ENCODE results near the gene DEF6. TPM values are rescaled to one million over a fixed set of nuclear protein-coding genes. Genes with fewer than 3 reads are reported as not detected.

The DEF6 gene
- total RNA-seq, 4 donors from 2014 or later = 0.78 to 4.6 (median 4.3) TPM

- no peak for ATAC-seq
- Histone ChIP-seq H3K9me3 (no peaks in the 10 kb centered on the region), H3K27me3 (no peaks in the 10 kb centered on the region), H3K4me1 (peaks cover 0 to 42% (median 8%) of the 10 kb centered on the region in 3 donors), H3K4me3 (peak overlapping the region in 1 of 2 donors; percentile 84), H3K36me3 (peaks cover 0 to 36% of the 10 kb centered on the region in 2 donors), H3K27ac (peak overlapping the region in 3 of 4 donors; percentile 91 to 95 (median 93))
- TF ChIP-seq POLR2AphosphoS5 (IDR thresholded peaks at IDR 0.05) (no peak), EP300 (IDR thresholded peaks at IDR 0.05) (no peak), POLR2A (IDR thresholded peaks at IDR 0.05) (no peak), CTCF (IDR thresholded peaks at IDR 0.05) (no peak)
- WGBS, 2 donors (ENCODE audit: low coverage in 1 of 2) = 52 to 62% methylated on average over 3 to 6 of the region's 6 CpGs
Measured at GRCh38 chr6:35343835-35344550, 46.4 kb downstream of the DEF6 start.

- WGBS, 2 donors (ENCODE audit: low coverage in 1 of 2) = 97% methylated on average over 3 of the region's 4 CpGs; no CpG with 5 or more reads in 1 of the 2 donors
- Histone ChIP-seq H3K4me3 (no peak overlapping the region), H3K27ac (no peak overlapping the region), H3K4me1 (peaks cover 0 to 14% (median 0%) of the 10 kb centered on the region in 3 donors), H3K27me3 (no peaks in the 10 kb centered on the region), H3K36me3 (peaks cover 0 to 90% of the 10 kb centered on the region in 2 donors), H3K9me3 (no peaks in the 10 kb centered on the region)
- ATAC-seq = no peak
- TF ChIP-seq POLR2A (IDR thresholded peaks at IDR 0.05) = no peak
- TF ChIP-seq CTCF (IDR thresholded peaks at IDR 0.05) = no peak
- no peak for TF ChIP-seq EP300 (IDR thresholded peaks at IDR 0.05)
- no peak for TF ChIP-seq POLR2AphosphoS5 (IDR thresholded peaks at IDR 0.05)
Measured at GRCh38 chr6:35351422-35351821, 53.8 kb downstream of the DEF6 start.

- no peaks in the 10 kb centered on the region for H3K27me3 ChIP-seq
- no peak overlapping the region for H3K4me3 ChIP-seq
- H3K27ac ChIP-seq = no peak overlapping the region
- ATAC-seq = no peak
- peaks cover 0 to 85% of the 10 kb centered on the region in 2 donors for H3K36me3 ChIP-seq
- WGBS, 2 donors (ENCODE audit: low coverage in 1 of 2) = 96 to 100% methylated on average over 2 of the region's 2 CpGs
- TF ChIP-seq POLR2AphosphoS5 (IDR thresholded peaks at IDR 0.05) (no peak), POLR2A (IDR thresholded peaks at IDR 0.05) (no peak), EP300 (IDR thresholded peaks at IDR 0.05) (no peak), CTCF (IDR thresholded peaks at IDR 0.05) (no peak)
- no peaks in the 10 kb centered on the region for H3K9me3 ChIP-seq
- H3K4me1 ChIP-seq = peaks cover 0 to 17% (median 0%) of the 10 kb centered on the region in 3 donors
Measured at GRCh38 chr6:35352735-35353134, 55.1 kb downstream of the DEF6 start.

GRCh38 chr6:35354361-35355135 is 56.9 kb downstream of the DEF6 start:
- H3K9me3 ChIP-seq = no peaks in the 10 kb centered on the region
- no peak overlapping the region for H3K4me3 ChIP-seq
- WGBS, 2 donors (ENCODE audit: low coverage in 1 of 2) = 81 to 89% methylated on average over 3 to 10 of the region's 13 CpGs
- peaks cover 0 to 67% of the 10 kb centered on the region in 2 donors for H3K36me3 ChIP-seq
- no peaks in the 10 kb centered on the region for H3K27me3 ChIP-seq
- H3K27ac ChIP-seq = no peak overlapping the region
- H3K4me1 ChIP-seq = peaks cover 0 to 36% (median 0%) of the 10 kb centered on the region in 3 donors
- TF ChIP-seq POLR2AphosphoS5 (IDR thresholded peaks at IDR 0.05) (no peak), POLR2A (IDR thresholded peaks at IDR 0.05) (no peak), CTCF (IDR thresholded peaks at IDR 0.05) (no peak), EP300 (IDR thresholded peaks at IDR 0.05) (no peak)
- no peak for ATAC-seq
